ENCODE results near the gene CLP1.
"Not testable (repeated sequence)": the region's sequence is repeated elsewhere in the genome, so short reads cannot be mapped to it uniquely, and the experiment has no call there.

CLP1 gene

DNA sequence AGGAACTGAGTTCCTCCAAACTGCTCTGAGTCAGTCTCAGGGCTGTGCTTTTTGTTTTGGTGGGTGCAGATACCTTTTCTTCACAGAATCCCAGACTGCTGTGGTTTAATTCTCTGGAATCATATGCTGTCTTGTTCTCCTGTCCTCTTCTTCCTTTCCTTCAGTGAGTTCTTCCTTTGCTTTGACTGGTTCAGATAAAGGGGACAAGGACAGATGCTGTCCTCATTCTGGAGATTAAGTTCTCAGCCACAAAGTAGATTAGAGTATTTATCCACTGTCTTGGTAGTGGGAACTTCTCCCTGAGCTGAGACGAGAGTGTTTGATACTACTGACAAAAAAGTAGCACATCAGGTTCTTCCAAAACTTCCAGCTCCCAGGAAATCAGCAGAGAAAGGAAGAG is 23.6 kb downstream of the CLP1 start:
- H3K27ac ChIP-seq, result no peak overlapping the region
- TF ChIP-seq, protein P1, sequence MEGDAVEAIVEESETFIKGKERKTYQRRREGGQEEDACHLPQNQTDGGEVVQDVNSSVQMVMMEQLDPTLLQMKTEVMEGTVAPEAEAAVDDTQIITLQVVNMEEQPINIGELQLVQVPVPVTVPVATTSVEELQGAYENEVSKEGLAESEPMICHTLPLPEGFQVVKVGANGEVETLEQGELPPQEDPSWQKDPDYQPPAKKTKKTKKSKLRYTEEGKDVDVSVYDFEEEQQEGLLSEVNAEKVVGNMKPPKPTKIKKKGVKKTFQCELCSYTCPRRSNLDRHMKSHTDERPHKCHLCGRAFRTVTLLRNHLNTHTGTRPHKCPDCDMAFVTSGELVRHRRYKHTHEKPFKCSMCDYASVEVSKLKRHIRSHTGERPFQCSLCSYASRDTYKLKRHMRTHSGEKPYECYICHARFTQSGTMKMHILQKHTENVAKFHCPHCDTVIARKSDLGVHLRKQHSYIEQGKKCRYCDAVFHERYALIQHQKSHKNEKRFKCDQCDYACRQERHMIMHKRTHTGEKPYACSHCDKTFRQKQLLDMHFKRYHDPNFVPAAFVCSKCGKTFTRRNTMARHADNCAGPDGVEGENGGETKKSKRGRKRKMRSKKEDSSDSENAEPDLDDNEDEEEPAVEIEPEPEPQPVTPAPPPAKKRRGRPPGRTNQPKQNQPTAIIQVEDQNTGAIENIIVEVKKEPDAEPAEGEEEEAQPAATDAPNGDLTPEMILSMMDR (IDR thresholded peaks at IDR 0.05), result no peak
- no peak for TF ChIP-seq ZFX (IDR thresholded peaks at IDR 0.05; ENCODE audit: borderline replicate concordance)

DNA sequence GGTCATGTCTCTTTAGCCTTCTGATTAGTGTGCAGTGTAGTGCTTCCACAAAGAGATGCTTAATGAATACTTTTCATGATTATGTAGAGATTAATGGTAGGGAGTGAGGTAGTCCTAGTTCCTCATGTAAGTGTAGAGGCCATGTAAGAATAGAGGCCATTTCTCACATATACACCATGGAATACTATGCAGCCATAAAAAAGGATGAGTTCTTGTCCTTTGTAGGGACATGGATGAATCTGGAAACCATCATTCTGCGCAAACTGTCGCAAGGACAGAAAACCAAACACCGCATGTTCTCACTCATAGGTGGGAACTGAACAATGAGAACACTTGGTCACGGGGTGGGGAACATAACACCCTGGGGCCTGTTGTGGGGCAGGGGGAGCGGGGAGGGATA is 32.9 kb downstream of the CLP1 start:
- H3K27ac ChIP-seq, result not testable (repeated sequence)

DNA sequence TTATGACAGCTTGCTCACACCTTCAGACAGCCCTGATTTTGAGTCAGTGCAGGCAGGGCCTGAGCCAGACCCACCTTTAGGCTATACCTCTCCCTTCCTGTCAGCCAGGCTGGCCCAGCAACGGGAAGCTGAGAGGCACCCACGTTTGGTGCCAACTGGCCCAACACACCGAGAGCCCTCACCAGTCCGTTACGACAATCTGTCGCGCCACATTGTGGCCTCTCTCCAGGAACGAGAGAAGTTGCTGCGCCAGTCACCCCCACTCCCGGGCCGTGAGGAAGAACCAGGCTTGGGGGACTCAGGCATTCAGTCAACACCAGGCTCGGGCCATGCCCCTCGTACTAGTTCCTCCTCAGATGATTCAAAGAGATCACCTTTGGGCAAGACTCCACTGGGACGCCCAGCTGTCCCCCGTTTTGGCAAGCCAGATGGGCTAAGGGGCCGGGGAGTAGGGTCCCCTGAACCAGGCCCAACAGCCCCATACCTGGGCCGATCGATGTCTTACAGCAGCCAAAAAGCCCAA is 41.3 kb downstream of the CLP1 start:
- H3K27ac ChIP-seq, result no peak overlapping the region
- TF ChIP-seq, protein P1 (IDR thresholded peaks at IDR 0.05), result no peak
- TF ChIP-seq ZFX (IDR thresholded peaks at IDR 0.05; ENCODE audit: borderline replicate concordance), result no peak

DNA sequence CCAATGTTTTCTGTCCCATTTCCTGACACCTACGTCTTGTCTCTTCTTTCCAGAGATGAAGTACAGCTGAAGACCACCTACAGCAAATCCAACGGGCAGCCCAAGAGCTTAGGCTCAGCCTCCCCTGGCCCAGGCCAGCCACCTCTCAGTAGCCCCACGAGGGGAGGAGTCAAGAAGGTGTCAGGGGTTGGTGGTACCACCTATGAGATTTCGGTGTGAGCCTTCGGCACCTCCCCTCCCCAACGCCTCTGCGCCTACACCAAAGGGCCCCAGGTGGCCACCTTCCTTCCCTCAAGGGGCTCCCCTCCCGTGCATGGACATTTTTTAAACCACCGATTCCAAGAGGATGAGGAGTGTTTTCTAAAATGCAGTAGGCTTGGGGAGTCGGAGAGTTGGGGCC is 42.3 kb downstream of the CLP1 start:
- H3K27ac ChIP-seq, result no peak overlapping the region
- no peak for TF ChIP-seq ZFX (IDR thresholded peaks at IDR 0.05; ENCODE audit: borderline replicate concordance)
- TF ChIP-seq, protein P1 (IDR thresholded peaks at IDR 0.05), result no peak

DNA sequence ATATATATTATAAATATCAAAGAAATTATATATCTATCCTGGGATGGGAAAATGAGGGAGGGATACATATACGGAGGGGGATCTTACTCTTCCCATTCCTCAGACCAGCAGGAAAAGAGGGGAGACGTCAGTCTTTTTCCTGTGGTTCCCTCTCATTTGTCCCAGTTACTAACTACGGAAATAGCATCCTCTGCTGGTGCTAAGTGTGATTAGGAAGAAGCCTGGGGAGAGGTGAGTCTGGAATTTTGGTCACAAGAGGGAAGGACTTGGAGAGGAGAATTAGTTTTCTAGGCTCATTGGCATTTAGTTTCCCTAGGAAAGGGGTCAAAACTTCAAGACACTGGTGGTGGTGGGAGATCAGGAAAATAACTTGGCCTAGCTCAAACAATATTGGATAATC is 42.9 kb downstream of the CLP1 start:
- no peak for TF ChIP-seq ZFX (IDR thresholded peaks at IDR 0.05; ENCODE audit: borderline replicate concordance)
- TF ChIP-seq, protein P1 (IDR thresholded peaks at IDR 0.05), result no peak
- H3K27ac ChIP-seq, result no peak overlapping the region

DNA sequence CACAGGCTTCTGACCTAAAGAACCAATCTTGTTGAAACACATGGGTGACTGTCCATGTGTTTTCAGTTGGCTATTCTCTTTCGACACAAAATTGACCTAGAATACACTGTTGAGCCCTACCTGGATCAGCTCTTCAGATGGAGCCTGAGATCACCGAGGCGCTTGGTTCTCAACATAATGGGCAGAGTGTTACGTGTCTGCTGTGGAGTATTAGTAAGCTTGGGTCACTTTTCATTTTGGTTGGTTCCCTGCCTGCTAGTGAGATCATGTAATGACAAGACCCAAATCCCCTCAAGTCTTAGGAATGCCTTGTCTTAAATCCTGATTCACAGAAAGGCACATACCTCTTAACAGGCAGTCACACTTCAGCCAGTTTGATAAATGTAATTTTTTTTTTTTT is 45.8 kb downstream of the CLP1 start:
- no peak for TF ChIP-seq ZFX (IDR thresholded peaks at IDR 0.05; ENCODE audit: borderline replicate concordance)
- TF ChIP-seq, protein P1 (IDR thresholded peaks at IDR 0.05), result no peak
- no peak overlapping the region for H3K27ac ChIP-seq

DNA sequence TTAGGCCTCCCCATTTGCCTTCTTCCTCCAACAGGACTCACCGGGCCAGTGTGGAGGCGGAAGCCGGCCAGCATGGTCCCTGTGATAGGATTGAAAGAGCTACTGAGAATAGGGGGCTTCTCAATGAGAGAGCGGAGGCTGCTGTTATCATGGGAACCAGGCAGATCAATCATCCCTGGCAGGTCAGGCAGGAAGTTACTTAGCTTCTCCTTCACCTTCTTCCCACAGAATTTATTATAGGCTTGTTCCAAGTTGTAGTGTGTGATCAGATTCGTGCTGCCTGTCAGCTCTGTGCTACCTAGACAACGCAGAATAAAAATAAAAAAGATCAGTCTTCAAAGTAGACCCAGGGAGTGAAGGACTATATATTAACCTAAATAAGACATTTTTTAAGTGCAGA is 47.4 kb downstream of the CLP1 start:
- 0 out of 2 replicates have a peak overlapping the region, but pooled peaks have one; percentile 13 for H3K27ac ChIP-seq
- TF ChIP-seq, protein P1 (IDR thresholded peaks at IDR 0.05), result no peak
- no peak for TF ChIP-seq ZFX (IDR thresholded peaks at IDR 0.05; ENCODE audit: borderline replicate concordance)

DNA sequence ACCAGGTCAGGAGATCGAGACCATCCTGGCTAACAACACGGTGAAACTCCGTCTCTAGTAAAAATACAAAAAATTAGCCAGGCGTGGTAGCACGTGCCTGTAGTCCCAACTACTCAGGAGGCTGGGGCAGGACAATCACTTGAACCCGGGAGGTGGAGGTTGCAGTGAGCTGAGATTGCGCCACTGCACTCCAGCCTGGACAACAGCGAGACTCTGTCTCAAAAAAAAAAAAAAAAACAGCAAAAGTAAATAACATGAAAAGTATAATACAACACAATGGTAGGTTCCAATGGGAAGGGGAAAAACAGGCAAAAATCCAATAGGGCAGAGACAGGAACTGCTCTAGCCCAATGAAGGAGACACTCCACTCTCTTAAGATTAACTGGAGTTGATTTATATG is 47.9 kb downstream of the CLP1 start:
- not testable (repeated sequence) for H3K27ac ChIP-seq
